Frontal cortex (tissue), 4 donors: ENCODE data around the gene HS6ST2. TPM values are rescaled to one million over a fixed set of nuclear protein-coding genes. Genes with fewer than 3 reads are reported as not detected.
"Not testable (repeated sequence)": the region's sequence is repeated elsewhere in the genome, so short reads cannot be mapped to it uniquely, and the experiment has no call there.

Source experiments
- DNase-seq, 2 donors: peaks; one replicate each; pipeline ENCODE4 v3.0.0; 2012; ENCODE audit warnings: low spot score in 2 of 2
- FAIRE-seq: peaks from 2 replicates; lab custom pipeline; 2012; peaks lifted over from hg19 to GRCh38; lab: Jason Lieb, UNC
- total RNA-seq: library from RNA; depleted of rRNA; stranded (reverse); fragments of >200 nt; gene quantifications from one replicate; pipeline ENCODE4 v1.2.3, GENCODE V29; 2014
- donor health status: control.
- donor health status: control.
- donor health status: control.

HS6ST2 gene
- total RNA-seq, 1 donor from 2014 or later: 13.0 TPM

GRCh38 chrX:132948648-132949260 lies 9.7 kb downstream of the HS6ST2 start:
- no peak for DNase-seq
- FAIRE-seq: no peak

GRCh38 chrX:132945055-132945599 lies 13.3 kb downstream of the HS6ST2 start:
- FAIRE-seq, DNase-seq: not testable (repeated sequence)

- no peak for FAIRE-seq
- no peak for DNase-seq
These were observed 17.6 kb downstream of the HS6ST2 start for GRCh38 chrX:132940727-132941327.

GRCh38 chrX:132933170-132933569 lies 25.3 kb downstream of the HS6ST2 start:
- FAIRE-seq (no peak), DNase-seq (no peak)

GRCh38 chrX:132924426-132924825 lies 34.0 kb downstream of the HS6ST2 start:
- DNase-seq: no peak
- no peak for FAIRE-seq

GRCh38 chrX:132918523-132918922 lies 39.9 kb downstream of the HS6ST2 start:
- DNase-seq (no peak), FAIRE-seq (no peak)

GRCh38 chrX:132916349-132916748 lies 42.1 kb downstream of the HS6ST2 start:
- DNase-seq (no peak), FAIRE-seq (no peak)

- FAIRE-seq (no peak), DNase-seq (no peak)
These were observed 48.8 kb downstream of the HS6ST2 start for GRCh38 chrX:132909643-132910042.

GRCh38 chrX:132908891-132909290 lies 49.5 kb downstream of the HS6ST2 start:
- no peak for FAIRE-seq
- no peak for DNase-seq

GRCh38 chrX:132900633-132901293 lies 57.7 kb downstream of the HS6ST2 start:
- no peak for FAIRE-seq
- no peak for DNase-seq

- DNase-seq: no peak
- no peak for FAIRE-seq
These were observed 70.9 kb downstream of the HS6ST2 start for GRCh38 chrX:132887569-132887968.

GRCh38 chrX:132883358-132883915 lies 75.0 kb downstream of the HS6ST2 start:
- no peak for FAIRE-seq

GRCh38 chrX:132880753-132881152 lies 77.7 kb downstream of the HS6ST2 start:
- not testable (repeated sequence) for FAIRE-seq, DNase-seq

More at GRCh38 chrX:132883358-132883915, 75.0 kb downstream of the HS6ST2 start:
- no peak for DNase-seq

- no peak for DNase-seq
- no peak for FAIRE-seq
These were observed 80.4 kb downstream of the HS6ST2 start for GRCh38 chrX:132877954-132878536.

GRCh38 chrX:132876523-132877338 lies 81.7 kb downstream of the HS6ST2 start:
- no peak for FAIRE-seq
- DNase-seq: no peak

- DNase-seq: no peak
- FAIRE-seq: no peak
These were observed 82.5 kb downstream of the HS6ST2 start for GRCh38 chrX:132875650-132876522.

- FAIRE-seq (no peak), DNase-seq (no peak)
These were observed 95.9 kb downstream of the HS6ST2 start for GRCh38 chrX:132862562-132862961.

GRCh38 chrX:132861076-132861475 lies 97.4 kb downstream of the HS6ST2 start:
- no peak for FAIRE-seq
- DNase-seq: no peak

GRCh38 chrX:132860200-132860599 lies 98.2 kb downstream of the HS6ST2 start:
- no peak for DNase-seq

More at GRCh38 chrX:132860200-132860599, 98.2 kb downstream of the HS6ST2 start:
- no peak for FAIRE-seq
